Upper lobe of left lung (tissue), 4 donors: ENCODE measurements around the gene CUTA.

Experiments used
- POLR2A ChIP-seq, 4 donors: fragments of 450-650 bp; IDR thresholded peaks; one replicate each; pipeline ENCODE4 v1.5.1; 2016 to 2017; ENCODE audit warnings: antibody characterized with exemption in 4 of 4, mild to moderate bottlenecking in 2 of 4
- POLR2AphosphoS5 ChIP-seq, 2 donors: sonication (generic); formaldehyde crosslinking; IDR thresholded peaks; one replicate each; pipeline ENCODE4 v1.5.1; 2017; ENCODE audit warnings: antibody characterized with exemption in 2 of 2
- TF ChIP-seq, protein P1 (sequence below), 6 experiments: fragments of 450-650 bp in 4 of 6; fragments of 200-600 bp in 2 of 6; sonication (generic) in 2 of 6; IDR thresholded peaks; one replicate each; pipeline ENCODE4 v1.5.1; 2016 to 2019; ENCODE audit warnings: antibody characterized with exemption in 6 of 6

DNA sequence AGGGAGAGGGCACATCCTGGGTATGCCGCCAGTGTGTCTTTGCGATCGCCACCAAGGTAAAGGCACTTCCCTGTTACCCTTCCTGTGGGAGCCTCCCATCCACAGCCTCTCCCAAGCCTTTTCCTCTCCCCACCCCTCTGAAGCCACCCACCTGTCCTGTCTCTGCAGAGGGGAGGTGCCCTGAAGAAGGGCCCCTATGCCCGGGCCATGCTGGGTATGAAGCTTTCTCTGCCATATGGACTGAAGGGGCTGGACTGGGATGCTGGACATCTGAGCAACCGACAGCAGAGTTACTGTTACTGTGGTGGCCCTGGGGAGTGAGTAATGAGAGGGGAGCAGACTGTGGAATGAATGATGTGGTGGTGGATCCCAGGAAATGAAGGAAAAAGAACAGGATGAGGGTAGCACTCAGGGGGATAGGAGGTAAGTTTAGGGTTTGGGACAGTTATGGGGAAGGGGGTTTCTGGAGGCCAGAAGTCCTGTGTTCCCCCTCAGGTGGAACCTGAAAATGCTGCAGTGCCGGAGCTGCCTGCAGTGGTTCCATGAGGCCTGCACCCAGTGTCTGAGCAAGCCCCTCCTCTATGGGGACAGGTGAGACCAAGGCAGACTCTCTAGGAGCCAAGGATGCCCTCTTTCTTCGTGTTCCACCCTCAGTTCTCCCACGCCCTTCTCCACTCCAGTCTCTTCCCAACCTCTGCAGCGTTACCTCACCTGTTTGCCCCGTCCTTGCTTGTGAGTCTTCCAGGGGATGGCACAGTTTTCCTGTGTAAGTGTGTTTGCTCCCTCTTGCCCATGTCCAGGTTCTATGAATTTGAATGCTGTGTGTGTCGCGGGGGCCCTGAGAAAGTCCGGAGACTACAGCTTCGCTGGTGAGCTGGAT lies 4.4 kb downstream of the CUTA start:
- TF ChIP-seq, protein P1, sequence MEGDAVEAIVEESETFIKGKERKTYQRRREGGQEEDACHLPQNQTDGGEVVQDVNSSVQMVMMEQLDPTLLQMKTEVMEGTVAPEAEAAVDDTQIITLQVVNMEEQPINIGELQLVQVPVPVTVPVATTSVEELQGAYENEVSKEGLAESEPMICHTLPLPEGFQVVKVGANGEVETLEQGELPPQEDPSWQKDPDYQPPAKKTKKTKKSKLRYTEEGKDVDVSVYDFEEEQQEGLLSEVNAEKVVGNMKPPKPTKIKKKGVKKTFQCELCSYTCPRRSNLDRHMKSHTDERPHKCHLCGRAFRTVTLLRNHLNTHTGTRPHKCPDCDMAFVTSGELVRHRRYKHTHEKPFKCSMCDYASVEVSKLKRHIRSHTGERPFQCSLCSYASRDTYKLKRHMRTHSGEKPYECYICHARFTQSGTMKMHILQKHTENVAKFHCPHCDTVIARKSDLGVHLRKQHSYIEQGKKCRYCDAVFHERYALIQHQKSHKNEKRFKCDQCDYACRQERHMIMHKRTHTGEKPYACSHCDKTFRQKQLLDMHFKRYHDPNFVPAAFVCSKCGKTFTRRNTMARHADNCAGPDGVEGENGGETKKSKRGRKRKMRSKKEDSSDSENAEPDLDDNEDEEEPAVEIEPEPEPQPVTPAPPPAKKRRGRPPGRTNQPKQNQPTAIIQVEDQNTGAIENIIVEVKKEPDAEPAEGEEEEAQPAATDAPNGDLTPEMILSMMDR (IDR thresholded peaks at IDR 0.05), result no peak
- TF ChIP-seq POLR2AphosphoS5 (IDR thresholded peaks at IDR 0.05) (no peak), POLR2A (IDR thresholded peaks at IDR 0.05) (no peak)
